Measurements from ENCODE around the gene MIF4GD. TPM values are rescaled to one million over a fixed set of nuclear protein-coding genes. Genes with fewer than 3 reads are reported as not detected.

Gene MIF4GD
- total and polyA plus RNA-seq, 9 of the 15 experiments (the other 6 are each of a cell fraction or from before 2014, with no cell fraction given) = 11.8 to 63.8 (median 28.1) TPM

DNA sequence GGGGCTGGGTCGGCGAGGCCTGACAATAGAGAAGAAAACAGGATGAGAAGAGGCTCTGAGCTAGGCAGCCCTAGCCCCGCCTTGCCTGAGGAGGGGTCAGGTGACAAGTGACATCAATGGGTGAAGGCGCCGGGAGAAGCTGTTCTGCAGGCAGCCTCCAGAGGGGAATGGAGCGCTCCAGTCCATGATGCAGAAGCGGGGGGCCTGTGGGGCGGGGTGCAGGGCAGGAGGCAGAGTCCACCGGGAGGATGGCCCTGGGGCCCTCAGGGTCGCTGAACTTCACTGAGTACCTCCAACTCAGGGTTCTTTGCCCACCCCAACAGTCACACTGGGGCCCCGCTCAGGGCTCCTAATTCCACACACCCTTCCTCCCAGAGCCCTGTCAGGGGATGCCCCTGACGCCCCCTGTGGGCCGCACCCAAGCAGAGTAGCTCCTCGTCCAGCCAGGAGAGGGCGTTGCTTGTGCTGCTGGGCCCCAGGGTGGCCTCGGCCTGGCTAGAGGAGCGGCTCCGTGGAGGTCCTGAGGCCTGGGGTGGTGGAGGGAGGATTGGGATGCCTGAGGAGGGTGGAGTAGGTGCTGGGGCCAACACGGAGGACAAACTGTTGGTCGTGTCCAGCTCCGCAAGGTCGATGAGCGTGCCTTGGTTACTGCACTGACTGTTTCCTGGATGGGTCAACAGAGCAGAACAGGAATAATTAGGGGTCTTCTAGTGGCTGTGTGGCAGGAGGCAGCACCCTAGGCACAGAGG, 30.5 kb downstream of the MIF4GD start (continued):
- TF ChIP-seq ZNF41 (CRISPR knock-in tag; conservative IDR thresholded peaks at IDR 0.05) (no peak), ZNF140 (CRISPR knock-in tag; IDR thresholded peaks at IDR 0.05) (no peak), ZFX (CRISPR knock-in tag; IDR thresholded peaks at IDR 0.05) (peak; percentile 66), SMAD2 (IDR thresholded peaks at IDR 0.05; ENCODE audit: low read depth, low read length) (no peak), EP400 (IDR thresholded peaks at IDR 0.05) (peak; percentile 64), EHMT2 (IDR thresholded peaks at IDR 0.05) (no peak), NFXL1 (CRISPR knock-in tag; IDR thresholded peaks at IDR 0.05) (no peak), POLR2AphosphoS5 (IDR thresholded peaks at IDR 0.05; ENCODE audit: control insufficient read depth, insufficient read depth, low read depth, low read length) (peak; percentile 32; the same call in 1 of the 2 replicates), MYC (IDR thresholded peaks at IDR 0.05; ENCODE audit: low read depth, low read length) (peak; percentile 62; the same call in 1 of the 2 replicates), MYC (CRISPR knock-in tag; IDR thresholded peaks at IDR 0.05; ENCODE audit: borderline replicate concordance, low read depth) (no peak), GATAD2B (IDR thresholded peaks at IDR 0.05; ENCODE audit: borderline replicate concordance) (no peak), RFX5 (IDR thresholded peaks at IDR 0.05; ENCODE audit: low read depth, low read length) (no peak), CGGBP1 (CRISPR knock-in tag; IDR thresholded peaks at IDR 0.05) (no peak), POLR2B (IDR thresholded peaks at IDR 0.05; ENCODE audit: low read depth, partially characterized antibody) (no peak), YBX1 (IDR thresholded peaks at IDR 0.05) (no peak), TFAP4 (CRISPR knock-in tag; IDR thresholded peaks at IDR 0.05; ENCODE audit: borderline replicate concordance) (peak; percentile 62; the same call in 1 of the 2 replicates), TAF9B (IDR thresholded peaks at IDR 0.05; ENCODE audit: partially characterized antibody) (no peak), ZNF316 (IDR thresholded peaks at IDR 0.05) (no peak), MLX (CRISPR knock-in tag; conservative IDR thresholded peaks at IDR 0.05) (0 out of 4 replicates have a peak, but pooled peaks of 1 of the 2 experiments have one; percentile 62), KAT8 (IDR thresholded peaks at IDR 0.05; ENCODE audit: low read depth) (no peak)
- TF ChIP-seq, protein P1, sequence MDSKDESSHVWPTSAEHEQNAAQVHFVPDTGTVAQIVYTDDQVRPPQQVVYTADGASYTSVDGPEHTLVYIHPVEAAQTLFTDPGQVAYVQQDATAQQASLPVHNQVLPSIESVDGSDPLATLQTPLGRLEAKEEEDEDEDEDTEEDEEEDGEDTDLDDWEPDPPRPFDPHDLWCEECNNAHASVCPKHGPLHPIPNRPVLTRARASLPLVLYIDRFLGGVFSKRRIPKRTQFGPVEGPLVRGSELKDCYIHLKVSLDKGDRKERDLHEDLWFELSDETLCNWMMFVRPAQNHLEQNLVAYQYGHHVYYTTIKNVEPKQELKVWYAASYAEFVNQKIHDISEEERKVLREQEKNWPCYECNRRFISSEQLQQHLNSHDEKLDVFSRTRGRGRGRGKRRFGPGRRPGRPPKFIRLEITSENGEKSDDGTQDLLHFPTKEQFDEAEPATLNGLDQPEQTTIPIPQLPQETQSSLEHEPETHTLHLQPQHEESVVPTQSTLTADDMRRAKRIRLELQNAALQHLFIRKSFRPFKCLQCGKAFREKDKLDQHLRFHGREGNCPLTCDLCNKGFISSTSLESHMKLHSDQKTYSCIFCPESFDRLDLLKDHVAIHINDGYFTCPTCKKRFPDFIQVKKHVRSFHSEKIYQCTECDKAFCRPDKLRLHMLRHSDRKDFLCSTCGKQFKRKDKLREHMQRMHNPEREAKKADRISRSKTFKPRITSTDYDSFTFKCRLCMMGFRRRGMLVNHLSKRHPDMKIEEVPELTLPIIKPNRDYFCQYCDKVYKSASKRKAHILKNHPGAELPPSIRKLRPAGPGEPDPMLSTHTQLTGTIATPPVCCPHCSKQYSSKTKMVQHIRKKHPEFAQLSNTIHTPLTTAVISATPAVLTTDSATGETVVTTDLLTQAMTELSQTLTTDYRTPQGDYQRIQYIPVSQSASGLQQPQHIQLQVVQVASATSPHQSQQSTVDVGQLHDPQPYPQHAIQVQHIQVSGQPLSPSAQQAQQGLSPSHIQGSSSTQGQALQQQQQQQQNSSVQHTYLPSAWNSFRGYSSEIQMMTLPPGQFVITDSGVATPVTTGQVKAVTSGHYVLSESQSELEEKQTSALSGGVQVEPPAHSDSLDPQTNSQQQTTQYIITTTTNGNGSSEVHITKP (IDR thresholded peaks at IDR 0.05; ENCODE audit: partially characterized antibody) = peak; percentile 73
- TF ChIP-seq, protein P2, sequence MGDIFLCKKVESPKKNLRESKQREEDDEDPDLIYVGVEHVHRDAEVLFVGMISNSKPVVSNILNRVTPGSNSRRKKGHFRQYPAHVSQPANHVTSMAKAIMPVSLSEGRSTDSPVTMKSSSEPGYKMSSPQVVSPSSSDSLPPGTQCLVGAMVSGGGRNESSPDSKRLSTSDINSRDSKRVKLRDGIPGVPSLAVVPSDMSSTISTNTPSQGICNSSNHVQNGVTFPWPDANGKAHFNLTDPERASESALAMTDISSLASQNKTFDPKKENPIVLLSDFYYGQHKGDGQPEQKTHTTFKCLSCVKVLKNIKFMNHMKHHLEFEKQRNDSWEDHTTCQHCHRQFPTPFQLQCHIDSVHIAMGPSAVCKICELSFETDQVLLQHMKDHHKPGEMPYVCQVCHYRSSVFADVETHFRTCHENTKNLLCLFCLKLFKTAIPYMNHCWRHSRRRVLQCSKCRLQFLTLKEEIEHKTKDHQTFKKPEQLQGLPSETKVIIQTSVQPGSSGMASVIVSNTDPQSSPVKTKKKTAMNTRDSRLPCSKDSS (IDR thresholded peaks at IDR 0.05; ENCODE audit: low read depth, partially characterized antibody) = no peak

Data from K562 (cell line).